HCT116 (cell line): ENCODE results near the gene IQCN. TPM values are rescaled to one million over a fixed set of nuclear protein-coding genes. Genes with fewer than 3 reads are reported as not detected.

Source experiments
- ATAC-seq: fragments of 200-7000 bp; cut with Tn5 transposase; 2 replicates; pipeline ENCODE4 v1.9.1; 2020; ENCODE audit warnings: mild to moderate bottlenecking, moderate library complexity
- BruUV-seq: library from RNA; stranded (reverse); fragments of 400-500 nt; replicated peaks from 2 replicates; lab custom pipeline; 2021; lab: Mats Ljungman, UMichigan
- CTCF ChIA-PET: fragments of 300-600 bp; sonication (Branson Sonifier 250); formaldehyde crosslinking; loops from one replicate; lab custom pipeline; 2021; ENCODE audit warnings: antibody characterized with exemption; lab: Charles Lee
- POLR2A ChIA-PET: fragments of 300-600, 350-600 bp; sonication (Branson Sonifier 250); formaldehyde crosslinking; loops from one replicate; lab custom pipeline; 2021; ENCODE audit warnings: antibody characterized with exemption; lab: Charles Lee
- RAD21 ChIA-PET, 2 experiments: fragments of 300-600 bp; sonication (Branson Sonifier 250); formaldehyde crosslinking; loops; one replicate each; lab custom pipeline; 2023; ENCODE audit warnings: low total read pairs in 2 of 2; ENCODE audit not compliant: uncharacterized antibody in 2 of 2, unreplicated experiment in 2 of 2, low non-redundant PET in 1 of 2; lab: Charles Lee
- DNase-seq: peaks from one replicate; pipeline ENCODE4 v3.0.0-alpha.2; 2010; ENCODE audit warnings: low read depth, low spot score
- H2AFZ ChIP-seq: fragments of 200-600 bp; shearing (Covaris generic), sonication (generic); 2 replicates; pipeline ENCODE4 v1.6.1; 2017; ENCODE audit warnings: low read depth, mixed run types, mixed read lengths, antibody characterized with exemption, low read length; ENCODE audit not compliant: poor library complexity, severe bottlenecking
- H3K27ac ChIP-seq: 2 replicates; pipeline ENCODE4 v1.5.1; 2012; ENCODE audit warnings: low read depth, low read length
- H3K27me3 ChIP-seq: fragments of 200-600 bp; sonication (generic); 2 replicates; pipeline ENCODE4 v1.6.1; 2016; ENCODE audit warnings: mixed run types, low read length, mixed read lengths; ENCODE audit not compliant: insufficient read depth
- H3K36me3 ChIP-seq, 2 experiments: fragments of 200-500 bp in 1 of 2; fragments of 200-600 bp in 1 of 2; sonication (Bioruptor generic) in 1 of 2; sonication (generic) in 1 of 2; 2 replicates each; pipeline versions ENCODE4 v1.5.1 to v1.6.1; 2014 to 2016; ENCODE audit warnings: low read length in 2 of 2, inconsistent platforms in 1 of 2, mixed read lengths in 1 of 2, mixed run types in 1 of 2; ENCODE audit not compliant: insufficient read depth in 2 of 2, control insufficient read depth in 1 of 2
- H3K4me1 ChIP-seq, 2 experiments: fragments of 200-600 bp in 1 of 2; sonication (generic) in 1 of 2; 2 replicates each; pipeline versions ENCODE4 v1.5.1 to v1.6.1; 2012 to 2017; ENCODE audit warnings: low read length in 2 of 2, inconsistent platforms in 1 of 2, mild to moderate bottlenecking in 1 of 2, mixed read lengths in 1 of 2, mixed run types in 1 of 2, moderate library complexity in 1 of 2; ENCODE audit not compliant: insufficient read depth in 2 of 2, control insufficient read depth in 1 of 2
- H3K4me2 ChIP-seq: fragments of 200-600 bp; sonication (generic); 2 replicates; pipeline ENCODE4 v1.6.1; 2017; ENCODE audit warnings: mixed run types, low read length, mixed read lengths
- H3K4me3 ChIP-seq, 2 experiments: fragments of 200-600 bp in 1 of 2; sonication (generic) in 1 of 2; replicated peaks in 1 of 2; 2 replicates each; pipeline ENCODE4 v1.5.1; 2011 to 2016; ENCODE audit warnings: low read length in 2 of 2, control low read depth in 1 of 2, low read depth in 1 of 2, mild to moderate bottlenecking in 1 of 2, mixed read lengths in 1 of 2, mixed run types in 1 of 2
- H3K79me2 ChIP-seq: fragments of 200-600 bp; sonication (generic); 2 replicates; pipeline ENCODE4 v1.6.1; 2017; ENCODE audit warnings: mild to moderate bottlenecking, mixed run types, low read length, moderate library complexity, mixed read lengths; ENCODE audit not compliant: insufficient read depth
- H3K9ac ChIP-seq: fragments of 200-600 bp; sonication (generic); 2 replicates; pipeline ENCODE4 v1.6.1; 2016; ENCODE audit warnings: low read length, mixed read lengths
- H3K9me2 ChIP-seq: fragments of 200-600 bp; sonication (generic), shearing (Covaris generic); 2 replicates; pipeline ENCODE4 v1.6.1; 2017; ENCODE audit warnings: mixed run types, mild to moderate bottlenecking, moderate library complexity; ENCODE audit not compliant: insufficient read depth
- H3K9me3 ChIP-seq, 2 experiments: fragments of 200-500 bp in 1 of 2; fragments of 200-600 bp in 1 of 2; sonication (Bioruptor generic) in 1 of 2; sonication (generic) in 1 of 2; 2 replicates each; pipeline ENCODE4 v1.6.1; 2014 to 2017; ENCODE audit warnings: low read length in 2 of 2, mixed read lengths in 2 of 2, inconsistent platforms in 1 of 2, low read depth in 1 of 2, mild to moderate bottlenecking in 1 of 2, mixed run types in 1 of 2, moderate library complexity in 1 of 2; ENCODE audit not compliant: control insufficient read depth in 1 of 2, insufficient read depth in 1 of 2
- H4K20me1 ChIP-seq: fragments of 200-600 bp; sonication (generic), shearing (Covaris generic); 2 replicates; pipeline ENCODE4 v1.6.1; 2017; ENCODE audit warnings: mixed run types, mild to moderate bottlenecking, moderate library complexity; ENCODE audit not compliant: insufficient read depth
- ATF3 ChIP-seq: IDR thresholded peaks from 2 replicates; pipeline ENCODE4 v1.6.1; 2012
- CBX3 ChIP-seq: IDR thresholded peaks from 2 replicates; pipeline ENCODE4 v1.6.1; 2012; ENCODE audit warnings: low read depth
- CEBPB ChIP-seq: IDR thresholded peaks from 2 replicates; pipeline ENCODE4 v1.6.1; 2012; ENCODE audit warnings: low read depth
- CTCF ChIP-seq, 3 experiments: fragments of 200-600 bp in 1 of 3; sonication (generic) in 1 of 3; IDR thresholded peaks in 2 of 3; conservative IDR thresholded peaks in 1 of 3; 2 replicates each; pipeline ENCODE4 v1.5.1; 2012 to 2017; ENCODE audit warnings: low read depth in 2 of 3, low read length in 2 of 3, antibody characterized with exemption in 1 of 3, borderline replicate concordance in 1 of 3, control low read depth in 1 of 3, mild to moderate bottlenecking in 1 of 3, mixed read lengths in 1 of 3, mixed run types in 1 of 3, moderate library complexity in 1 of 3; ENCODE audit not compliant: insufficient read depth in 1 of 3
- EGR1 ChIP-seq: IDR thresholded peaks from 2 replicates; pipeline ENCODE4 v1.6.1; 2012; ENCODE audit warnings: low read depth
- ELF1 ChIP-seq: IDR thresholded peaks from 2 replicates; pipeline ENCODE4 v1.6.1; 2012; ENCODE audit warnings: low read depth, borderline replicate concordance
- EZH2phosphoT487 ChIP-seq: fragments of 200-600 bp; IDR thresholded peaks from 2 replicates; pipeline ENCODE4 v1.6.1; 2018; ENCODE audit warnings: antibody characterized with exemption, borderline replicate concordance
- FOSL1 ChIP-seq: IDR thresholded peaks from 2 replicates; pipeline ENCODE4 v1.6.1; 2012; ENCODE audit warnings: low read depth
- JUND ChIP-seq: IDR thresholded peaks from 2 replicates; pipeline ENCODE4 v1.6.1; 2012
- MAX ChIP-seq: IDR thresholded peaks from 2 replicates; pipeline ENCODE4 v1.6.1; 2012
- POLR2A ChIP-seq: IDR thresholded peaks from 2 replicates; pipeline ENCODE4 v1.7.0; 2011; ENCODE audit warnings: borderline replicate concordance; ENCODE audit not compliant: insufficient read depth, insufficient read length; ENCODE audit errors: extremely low read depth
- POLR2AphosphoS5 ChIP-seq: IDR thresholded peaks from 2 replicates; pipeline ENCODE4 v1.6.1; 2011; ENCODE audit warnings: mild to moderate bottlenecking, low read depth, low read length, moderate library complexity
- RAD21 ChIP-seq: IDR thresholded peaks from 2 replicates; pipeline ENCODE4 v1.6.1; 2012; ENCODE audit warnings: low read depth, mild to moderate bottlenecking
- REST ChIP-seq: IDR thresholded peaks from 2 replicates; pipeline ENCODE4 v1.6.1; 2012; ENCODE audit warnings: low read depth
- SIN3A ChIP-seq: IDR thresholded peaks from 2 replicates; pipeline ENCODE4 v1.6.1; 2012; ENCODE audit warnings: low read depth
- YY1 ChIP-seq: IDR thresholded peaks from 2 replicates; pipeline ENCODE4 v1.6.1; 2011; ENCODE audit warnings: low read length, low read depth, moderate library complexity, mild to moderate bottlenecking; ENCODE audit not compliant: insufficient replicate concordance; ENCODE audit errors: extremely low read depth
- ZBTB33 ChIP-seq: IDR thresholded peaks from 2 replicates; pipeline ENCODE4 v1.6.1; 2011; ENCODE audit warnings: mild to moderate bottlenecking, low read length, moderate library complexity; ENCODE audit not compliant: insufficient replicate concordance; ENCODE audit errors: extremely low read depth
- ZFX ChIP-seq: fragments of 450-650 bp; IDR thresholded peaks from 2 replicates; pipeline ENCODE4 v1.6.1; 2017
- ZNF274 ChIP-seq: fragments of 200-500 bp; sonication (Bioruptor generic); IDR thresholded peaks from 2 replicates; pipeline ENCODE4 v1.6.1; 2014; ENCODE audit warnings: mild to moderate bottlenecking, low read depth, low read length, inconsistent platforms
- intact Hi-C: fragments of 100-400 bp; cut with micrococcal nuclease; formaldehyde crosslinking; loops from 2 replicates; pipeline ENCODE4 v1.10.0; 2022
- total RNA-seq: library from RNA; stranded (reverse); gene quantifications from one replicate; pipeline ENCODE4 v1.2.1, GENCODE V29; 2021; ENCODE audit not compliant: unreplicated experiment

IQCN gene
- total RNA-seq, 1 experiment from 2014 or later, result 4.8 TPM

GRCh38 chr19:18239303-18239702, 34.9 kb downstream of the IQCN start:
- Histone ChIP-seq H3K27me3 (peaks cover 5% of the 10 kb centered on the region; the same call in 1 of the 2 replicates), H2AFZ (no peak overlapping the region), H3K36me3 (no peaks in the 10 kb centered on the region), H3K4me2 (no peak overlapping the region), H3K4me3 (no peak overlapping the region), H3K27ac (no peak overlapping the region), H3K4me1 (no peaks in the 10 kb centered on the region), H4K20me1 (no peaks in the 10 kb centered on the region), H3K9me3 (no peaks in the 10 kb centered on the region), H3K79me2 (no peaks in the 10 kb centered on the region), H3K9ac (no peak overlapping the region), H3K9me2 (no peaks in the 10 kb centered on the region)
- ChIA-PET CTCF (no interaction called here), RAD21 (no interaction called here), POLR2A (no interaction called here)
- BruUV-seq, result no TSS peak
- no peak for ATAC-seq
- intact Hi-C loops, result no loop called here
- TF ChIP-seq CTCF (IDR thresholded peaks at IDR 0.05 in 2 of 3, conservative IDR thresholded peaks at IDR 0.05 in 1 of 3; ENCODE audit: borderline replicate concordance in 1 of 3, insufficient read depth in 1 of 3, low read depth in 2 of 3, low read length in 2 of 3) (no peak), EZH2phosphoT487 (no peak), ATF3 (no peak), POLR2AphosphoS5 (no peak), POLR2A (no peak), ZBTB33 (no peak), EGR1 (no peak), JUND (no peak), FOSL1 (no peak), ELF1 (no peak), ZNF274 (no peak), REST (peak; percentile 95), YY1 (no peak), MAX (peak; percentile 82), RAD21 (no peak), SIN3A (0 out of 2 replicates have a peak, but pooled peaks have one; percentile 39), ZFX (no peak), CBX3 (no peak), CEBPB (no peak)
- DNase-seq, result no peak
